ENCODE measurements around the gene TOR1AIP2. TPM values are rescaled to one million over a fixed set of nuclear protein-coding genes. Genes with fewer than 3 reads are reported as not detected.

TOR1AIP2 gene
- total RNA-seq, 1 experiment from 2014 or later: 28.9 TPM

DNA sequence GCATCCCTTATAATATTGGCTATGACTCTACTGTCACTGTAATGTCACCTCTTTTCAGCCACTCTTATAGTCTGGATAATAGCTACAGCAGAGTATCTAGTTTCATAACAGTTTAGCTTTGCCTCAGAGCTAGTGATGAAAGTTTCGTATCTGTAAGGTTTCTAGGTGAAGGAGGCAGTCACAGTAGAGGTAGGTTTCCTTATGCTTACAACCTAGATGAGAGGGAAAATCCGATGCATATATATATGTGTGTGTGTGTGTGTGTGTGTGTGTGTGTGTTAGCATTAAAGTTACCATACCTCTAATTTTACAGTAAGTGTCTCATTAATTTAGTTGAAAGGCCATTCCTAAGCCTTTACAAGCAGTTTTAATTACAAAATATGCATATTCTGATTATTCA, 2.2 kb upstream of the TOR1AIP2 start:
- DNase-seq: no peak
- ChIA-PET CTCF (no interaction called here), POLR2A (ENCODE audit: unreplicated experiment) (interaction anchor here (0.8 kb wide), 1 partner anchor 65 kb away, joined by 13 read pairs; no protein-coding TSS in a partner anchor)
- Histone ChIP-seq H3K4me2 (ENCODE audit: low read length) (no peak overlapping the region), H3K36me3 (ENCODE audit: low read depth, low read length) (peaks cover 3% of the 10 kb centered on the region; the same call in 1 of the 2 replicates), H3K9me2 (replicated peaks; ENCODE audit: low read length) (no peaks in the 10 kb centered on the region), H2AFZ (ENCODE audit: low read length) (no peak overlapping the region), H3K9me3 (ENCODE audit: low read length) (no peaks in the 10 kb centered on the region), H3K27ac (ENCODE audit: low read length) (no peak overlapping the region), H4K20me1 (ENCODE audit: low read length) (peaks cover 17% of the 10 kb centered on the region), H3K27me3 (ENCODE audit: low read length) (no peaks in the 10 kb centered on the region), H3K4me3 (ENCODE audit: low read length) (no peak overlapping the region), H3K4me1 (ENCODE audit: insufficient read depth, low read length) (peaks cover 28% of the 10 kb centered on the region), H3K79me2 (ENCODE audit: low read length) (peaks cover 54% of the 10 kb centered on the region), H3K9ac (ENCODE audit: low read length) (no peak overlapping the region), H3F3A (ENCODE audit: low read length, unreplicated experiment) (no peaks in the 10 kb centered on the region)
- intact Hi-C loops (cut with micrococcal nuclease): loop anchor here (5.0 kb wide), 2 partner anchors 58 to 278 kb away; no protein-coding TSS in a partner anchor
- no TSS peak for BruUV-seq (replicated peaks)
- ATAC-seq: no peak
- no peak for TF ChIP-seq EZH2phosphoT487 (IDR thresholded peaks at IDR 0.05; ENCODE audit: borderline replicate concordance, low read length)
- TF ChIP-seq, protein P1, sequence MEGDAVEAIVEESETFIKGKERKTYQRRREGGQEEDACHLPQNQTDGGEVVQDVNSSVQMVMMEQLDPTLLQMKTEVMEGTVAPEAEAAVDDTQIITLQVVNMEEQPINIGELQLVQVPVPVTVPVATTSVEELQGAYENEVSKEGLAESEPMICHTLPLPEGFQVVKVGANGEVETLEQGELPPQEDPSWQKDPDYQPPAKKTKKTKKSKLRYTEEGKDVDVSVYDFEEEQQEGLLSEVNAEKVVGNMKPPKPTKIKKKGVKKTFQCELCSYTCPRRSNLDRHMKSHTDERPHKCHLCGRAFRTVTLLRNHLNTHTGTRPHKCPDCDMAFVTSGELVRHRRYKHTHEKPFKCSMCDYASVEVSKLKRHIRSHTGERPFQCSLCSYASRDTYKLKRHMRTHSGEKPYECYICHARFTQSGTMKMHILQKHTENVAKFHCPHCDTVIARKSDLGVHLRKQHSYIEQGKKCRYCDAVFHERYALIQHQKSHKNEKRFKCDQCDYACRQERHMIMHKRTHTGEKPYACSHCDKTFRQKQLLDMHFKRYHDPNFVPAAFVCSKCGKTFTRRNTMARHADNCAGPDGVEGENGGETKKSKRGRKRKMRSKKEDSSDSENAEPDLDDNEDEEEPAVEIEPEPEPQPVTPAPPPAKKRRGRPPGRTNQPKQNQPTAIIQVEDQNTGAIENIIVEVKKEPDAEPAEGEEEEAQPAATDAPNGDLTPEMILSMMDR (conservative IDR thresholded peaks at IDR 0.05; ENCODE audit: low read depth, low read length): no peak
- no peak for TF ChIP-seq EZH2 (IDR thresholded peaks at IDR 0.05; ENCODE audit: low read length, unreplicated experiment)

DNA sequence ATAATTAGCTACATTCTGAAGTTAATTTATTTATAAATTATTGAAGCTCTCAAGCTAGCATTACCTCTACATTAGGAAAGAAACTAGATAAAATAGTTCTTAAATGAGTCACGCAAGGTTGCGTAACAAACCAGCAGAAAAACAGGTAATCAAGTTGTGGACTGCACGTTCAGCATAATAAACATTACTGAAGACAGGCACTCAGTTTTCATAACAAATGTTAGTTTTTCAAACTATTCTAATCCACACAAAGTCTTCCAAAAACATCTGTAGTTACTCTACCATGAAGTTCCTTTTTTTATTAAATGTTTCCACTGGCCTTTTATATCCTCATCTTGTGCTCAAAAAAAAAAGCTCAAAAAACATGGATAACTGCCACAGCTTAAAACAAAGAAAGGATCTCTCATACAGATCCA, 1.3 kb downstream of the TOR1AIP2 start:
- CTCF ChIA-PET: no interaction called here
- POLR2A ChIA-PET (ENCODE audit: unreplicated experiment): interaction anchor here (0.7 kb wide), 1 partner anchor 298 kb away, joined by 10 read pairs; no protein-coding TSS in a partner anchor
- Histone ChIP-seq H3K79me2 (ENCODE audit: low read length) (peaks cover 66% of the 10 kb centered on the region), H3K9ac (ENCODE audit: low read length) (peak overlapping the region; percentile 83; the same call in 1 of the 2 replicates), H2AFZ (ENCODE audit: low read length) (no peak overlapping the region), H3K36me3 (ENCODE audit: low read depth, low read length) (peaks cover 10% of the 10 kb centered on the region; the same call in 1 of the 2 replicates), H3F3A (ENCODE audit: low read length, unreplicated experiment) (no peaks in the 10 kb centered on the region), H3K9me2 (replicated peaks; ENCODE audit: low read length) (no peaks in the 10 kb centered on the region), H3K27ac (ENCODE audit: low read length) (no peak overlapping the region), H4K20me1 (ENCODE audit: low read length) (peaks cover 20% of the 10 kb centered on the region), H3K4me2 (ENCODE audit: low read length) (peak overlapping the region; percentile 93), H3K4me1 (ENCODE audit: insufficient read depth, low read length) (peaks cover 19% of the 10 kb centered on the region), H3K9me3 (ENCODE audit: low read length) (no peaks in the 10 kb centered on the region), H3K27me3 (ENCODE audit: low read length) (no peaks in the 10 kb centered on the region), H3K4me3 (ENCODE audit: low read length) (peak overlapping the region; percentile 93)
- intact Hi-C loops (cut with micrococcal nuclease): no loop called here
- BruUV-seq (replicated peaks): no TSS peak
- ATAC-seq (no peak), DNase-seq (peak; percentile 69)
- TF ChIP-seq, protein P1 (conservative IDR thresholded peaks at IDR 0.05; ENCODE audit: low read depth, low read length): no peak
- no peak for TF ChIP-seq EZH2phosphoT487 (IDR thresholded peaks at IDR 0.05; ENCODE audit: borderline replicate concordance, low read length)

DNA sequence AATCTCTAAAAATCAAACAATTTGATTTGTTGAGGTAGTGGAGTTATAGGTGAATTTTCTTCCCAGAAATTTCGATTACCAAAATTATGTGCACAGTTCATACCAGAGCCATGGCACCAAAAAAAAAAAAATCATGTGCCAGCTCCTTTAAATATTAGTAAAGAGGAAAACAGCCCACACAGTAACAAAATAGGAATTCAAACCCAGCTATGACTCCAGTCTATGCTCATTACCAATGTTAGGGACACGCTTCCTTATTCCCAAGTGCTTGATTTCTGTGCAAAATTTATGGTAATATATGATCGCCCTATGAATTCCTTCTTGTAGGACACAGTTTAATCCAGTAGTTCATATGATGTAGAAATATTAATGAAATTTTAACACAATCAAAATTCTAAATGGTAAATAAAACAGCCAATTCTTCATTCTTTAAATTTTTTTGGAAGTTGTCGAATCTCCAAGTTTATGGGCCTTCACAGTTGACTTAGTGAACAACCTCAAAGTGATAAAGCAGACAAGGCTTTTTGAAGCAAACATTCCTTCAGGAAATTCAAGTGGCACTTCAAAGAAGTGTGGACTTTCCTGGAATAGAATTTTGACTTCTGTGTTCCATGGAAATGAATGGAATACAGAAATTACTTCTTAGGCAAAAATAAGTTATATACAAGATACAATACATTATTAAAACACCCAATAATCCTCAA, 1.9 kb downstream of the TOR1AIP2 start:
- Histone ChIP-seq H3K4me1 (ENCODE audit: insufficient read depth, low read length) (peaks cover 16% of the 10 kb centered on the region), H3K79me2 (ENCODE audit: low read length) (peaks cover 68% of the 10 kb centered on the region), H3K4me2 (ENCODE audit: low read length) (peak overlapping the region; percentile 93), H3K4me3 (ENCODE audit: low read length) (peak overlapping the region; percentile 93), H3K9me2 (replicated peaks; ENCODE audit: low read length) (no peaks in the 10 kb centered on the region), H3K36me3 (ENCODE audit: low read depth, low read length) (peaks cover 10% of the 10 kb centered on the region; the same call in 1 of the 2 replicates), H4K20me1 (ENCODE audit: low read length) (peaks cover 20% of the 10 kb centered on the region), H3K9me3 (ENCODE audit: low read length) (no peaks in the 10 kb centered on the region), H3K27ac (ENCODE audit: low read length) (no peak overlapping the region), H2AFZ (ENCODE audit: low read length) (no peak overlapping the region), H3K9ac (ENCODE audit: low read length) (no peak overlapping the region), H3K27me3 (ENCODE audit: low read length) (no peaks in the 10 kb centered on the region), H3F3A (ENCODE audit: low read length, unreplicated experiment) (no peaks in the 10 kb centered on the region)
- POLR2A ChIA-PET (ENCODE audit: unreplicated experiment): no interaction called here
- CTCF ChIA-PET: no interaction called here
- TF ChIP-seq EZH2 (IDR thresholded peaks at IDR 0.05; ENCODE audit: low read length, unreplicated experiment) (no peak), EZH2phosphoT487 (IDR thresholded peaks at IDR 0.05; ENCODE audit: borderline replicate concordance, low read length) (no peak)
- TF ChIP-seq, protein P1 (conservative IDR thresholded peaks at IDR 0.05; ENCODE audit: low read depth, low read length): no peak
- no TSS peak for BruUV-seq (replicated peaks)
- DNase-seq: no peak
- no peak for ATAC-seq
- intact Hi-C loops (cut with micrococcal nuclease): no loop called here
